Neural progenitor cell (in vitro differentiated cells): Measurements from ENCODE around the gene KCNQ1. TPM values are rescaled to one million over a fixed set of nuclear protein-coding genes. Genes with fewer than 3 reads are reported as not detected.

Experiments
- DNase-seq: peaks from one replicate; pipeline ENCODE4 v3.0.0-alpha.2; 2016; ENCODE audit warnings: low spot score
- H2AFZ ChIP-seq: fragments of 200-600 bp; sonication (generic); replicated peaks from 2 replicates; pipeline ENCODE4 v1.6.1; 2016; ENCODE audit warnings: antibody characterized with exemption
- H3F3A ChIP-seq: fragments of 200-600 bp; sonication (generic); 2 replicates; pipeline ENCODE4 v1.6.1; 2016; ENCODE audit warnings: antibody characterized with exemption, low read depth
- H3K27ac ChIP-seq: fragments of 200-600 bp; sonication (generic); 2 replicates; pipeline ENCODE4 v1.5.1; 2016; ENCODE audit warnings: mild to moderate bottlenecking
- H3K27me3 ChIP-seq: fragments of 200-600 bp; sonication (generic); 2 replicates; pipeline ENCODE4 v1.6.1; 2016; ENCODE audit warnings: mild to moderate bottlenecking, moderate library complexity
- H3K36me3 ChIP-seq: fragments of 200-600 bp; sonication (generic); 2 replicates; pipeline ENCODE4 v1.5.1; 2016
- H3K4me1 ChIP-seq: fragments of 200-600 bp; sonication (generic); 2 replicates; pipeline ENCODE4 v1.6.1; 2016; ENCODE audit warnings: mixed run types
- H3K4me2 ChIP-seq: fragments of 200-600 bp; sonication (generic); 2 replicates; pipeline ENCODE4 v1.6.1; 2016
- H3K4me3 ChIP-seq: fragments of 200-600 bp; sonication (generic); 2 replicates; pipeline ENCODE4 v1.5.1; 2016
- H3K79me2 ChIP-seq: fragments of 200-600 bp; sonication (generic); 2 replicates; pipeline ENCODE4 v1.6.1; 2016; ENCODE audit warnings: low read depth
- H3K9ac ChIP-seq: fragments of 200-600 bp; sonication (generic); 2 replicates; pipeline ENCODE4 v1.6.1; 2016
- H3K9me3 ChIP-seq: fragments of 200-600 bp; sonication (generic); 2 replicates; pipeline ENCODE4 v1.5.1; 2016; ENCODE audit warnings: low read depth
- H4K20me1 ChIP-seq: fragments of 200-600 bp; sonication (generic); 2 replicates; pipeline ENCODE4 v1.6.1; 2016; ENCODE audit warnings: low read depth
- H3K27ac Mint-ChIP-seq: 3 replicates; pipeline ENCODE4 v1.8.0; 2021; ENCODE audit warnings: mixed read lengths
- H3K27me3 Mint-ChIP-seq: 2 replicates; pipeline ENCODE4 v1.8.0; 2022; ENCODE audit warnings: low read depth, mild to moderate bottlenecking, inconsistent platforms, moderate library complexity, mixed read lengths; ENCODE audit not compliant: insufficient read depth
- H3K36me3 Mint-ChIP-seq: 3 replicates; pipeline ENCODE4 v1.8.0; 2021; ENCODE audit warnings: mixed read lengths
- H3K4me1 Mint-ChIP-seq: 3 replicates; pipeline ENCODE4 v1.8.0; 2021; ENCODE audit warnings: mixed read lengths
- H3K4me3 Mint-ChIP-seq: 3 replicates; pipeline ENCODE4 v1.8.0; 2021; ENCODE audit warnings: mild to moderate bottlenecking, moderate library complexity, mixed read lengths
- H3K9me3 Mint-ChIP-seq: 3 replicates; pipeline ENCODE4 v1.8.0; 2020; ENCODE audit warnings: mixed read lengths
- EZH2 ChIP-seq: fragments of 200-600 bp; sonication (generic); IDR thresholded peaks from 2 replicates; pipeline ENCODE4 v1.6.1; 2017; ENCODE audit warnings: antibody characterized with exemption, mild to moderate bottlenecking, moderate library complexity
- EZH2phosphoT487 ChIP-seq: fragments of 200-600 bp; sonication (generic); IDR thresholded peaks from 2 replicates; pipeline ENCODE4 v1.6.1; 2017; ENCODE audit warnings: antibody characterized with exemption
- total RNA-seq: library from RNA; depleted of rRNA; stranded (reverse); fragments of >200 nt; gene quantifications from 2 replicates; pipeline ENCODE4 v1.2.3, GENCODE V29; 2015; ENCODE audit warnings: low replicate concordance
- TF ChIP-seq, protein P1 (sequence below): fragments of 200-600 bp; sonication (generic); IDR thresholded peaks from 2 replicates; pipeline ENCODE4 v1.5.1; 2017; ENCODE audit warnings: antibody characterized with exemption, mild to moderate bottlenecking

The KCNQ1 gene
- total RNA-seq, 1 donor from 2014 or later: 0.11 TPM

DNA sequence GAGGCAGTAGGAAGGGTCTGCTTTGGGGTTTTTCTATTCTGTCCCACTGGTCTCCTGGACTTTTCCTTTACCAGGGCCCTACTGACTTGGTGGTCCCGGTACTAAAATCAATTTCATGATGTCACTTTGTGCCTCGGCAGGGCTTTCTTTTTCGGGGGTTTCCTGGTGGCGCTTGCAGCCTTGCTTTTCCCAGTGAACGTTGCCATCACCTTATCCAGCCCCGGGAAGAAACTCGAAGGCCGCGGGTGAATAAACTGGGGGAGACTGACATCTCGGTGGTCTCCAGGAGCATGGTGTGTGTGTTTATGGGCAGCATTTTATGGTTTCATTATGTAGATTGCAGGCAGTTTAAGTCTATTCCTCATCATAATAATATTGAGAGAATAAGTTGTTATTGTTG, 84.4 kb downstream of the KCNQ1 start:
- DNase-seq: no peak
- Mint-ChIP-seq H3K9me3 (no peaks in the 10 kb centered on the region), H3K4me1 (peaks cover 21% of the 10 kb centered on the region), H3K36me3 (no peaks in the 10 kb centered on the region), H3K27me3 (peaks cover 13% of the 10 kb centered on the region), H3K27ac (no peak overlapping the region), H3K4me3 (no peak overlapping the region)
- Histone ChIP-seq H3K9ac (no peak overlapping the region), H4K20me1 (no peaks in the 10 kb centered on the region), H2AFZ (no peak overlapping the region), H3K9me3 (no peaks in the 10 kb centered on the region), H3K27ac (no peak overlapping the region), H3F3A (peaks cover 12% of the 10 kb centered on the region), H3K4me1 (peaks cover 3% of the 10 kb centered on the region), H3K4me3 (no peak overlapping the region), H3K36me3 (no peaks in the 10 kb centered on the region), H3K79me2 (no peaks in the 10 kb centered on the region), H3K4me2 (no peak overlapping the region), H3K27me3 (peaks cover 65% of the 10 kb centered on the region)
- TF ChIP-seq, protein P1, sequence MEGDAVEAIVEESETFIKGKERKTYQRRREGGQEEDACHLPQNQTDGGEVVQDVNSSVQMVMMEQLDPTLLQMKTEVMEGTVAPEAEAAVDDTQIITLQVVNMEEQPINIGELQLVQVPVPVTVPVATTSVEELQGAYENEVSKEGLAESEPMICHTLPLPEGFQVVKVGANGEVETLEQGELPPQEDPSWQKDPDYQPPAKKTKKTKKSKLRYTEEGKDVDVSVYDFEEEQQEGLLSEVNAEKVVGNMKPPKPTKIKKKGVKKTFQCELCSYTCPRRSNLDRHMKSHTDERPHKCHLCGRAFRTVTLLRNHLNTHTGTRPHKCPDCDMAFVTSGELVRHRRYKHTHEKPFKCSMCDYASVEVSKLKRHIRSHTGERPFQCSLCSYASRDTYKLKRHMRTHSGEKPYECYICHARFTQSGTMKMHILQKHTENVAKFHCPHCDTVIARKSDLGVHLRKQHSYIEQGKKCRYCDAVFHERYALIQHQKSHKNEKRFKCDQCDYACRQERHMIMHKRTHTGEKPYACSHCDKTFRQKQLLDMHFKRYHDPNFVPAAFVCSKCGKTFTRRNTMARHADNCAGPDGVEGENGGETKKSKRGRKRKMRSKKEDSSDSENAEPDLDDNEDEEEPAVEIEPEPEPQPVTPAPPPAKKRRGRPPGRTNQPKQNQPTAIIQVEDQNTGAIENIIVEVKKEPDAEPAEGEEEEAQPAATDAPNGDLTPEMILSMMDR: no peak
- no peak for TF ChIP-seq EZH2
- TF ChIP-seq EZH2phosphoT487: no peak

DNA sequence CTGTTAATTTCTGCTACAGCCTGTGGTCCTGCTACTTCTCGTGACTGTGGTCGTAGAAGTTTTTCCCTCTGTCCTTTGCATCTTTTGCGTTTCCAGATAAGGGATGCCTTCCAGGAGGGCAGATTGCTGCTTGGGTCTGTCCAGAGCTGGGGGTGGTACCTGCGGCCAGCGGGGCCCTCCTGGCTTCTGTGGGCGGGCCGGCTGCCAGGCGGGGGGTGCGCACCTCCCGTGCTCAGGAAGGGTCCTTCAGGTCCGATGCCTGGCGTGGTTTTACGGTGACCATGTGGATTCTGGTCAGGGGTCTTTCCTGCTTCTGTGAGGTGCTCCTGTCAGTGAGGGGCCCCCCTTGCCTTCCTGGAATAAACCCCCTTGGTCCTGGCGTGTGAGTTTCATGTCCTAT, 84.8 kb downstream of the KCNQ1 start:
- H3K4me1 ChIP-seq: peaks cover 6% of the 10 kb centered on the region
- H3K4me1 Mint-ChIP-seq: peaks cover 23% of the 10 kb centered on the region
- TF ChIP-seq, protein P1: no peak
- TF ChIP-seq EZH2phosphoT487 (no peak), EZH2 (no peak)
- H3K27ac ChIP-seq: no peak overlapping the region
- H3F3A ChIP-seq: peaks cover 13% of the 10 kb centered on the region
- peaks cover 13% of the 10 kb centered on the region for H3K27me3 Mint-ChIP-seq
- no peak overlapping the region for H3K27ac Mint-ChIP-seq
- H3K36me3 Mint-ChIP-seq: no peaks in the 10 kb centered on the region
- no peak overlapping the region for H3K4me2 ChIP-seq
- no peaks in the 10 kb centered on the region for H3K9me3 Mint-ChIP-seq
- no peak overlapping the region for H3K4me3 ChIP-seq
- no peak overlapping the region for H3K9ac ChIP-seq
- no peaks in the 10 kb centered on the region for H3K9me3 ChIP-seq
- H3K36me3 ChIP-seq: no peaks in the 10 kb centered on the region
- H4K20me1 ChIP-seq: no peaks in the 10 kb centered on the region
- H3K4me3 Mint-ChIP-seq: no peak overlapping the region
- peaks cover 69% of the 10 kb centered on the region for H3K27me3 ChIP-seq
- no peaks in the 10 kb centered on the region for H3K79me2 ChIP-seq
- DNase-seq: no peak
- H2AFZ ChIP-seq: no peak overlapping the region

DNA sequence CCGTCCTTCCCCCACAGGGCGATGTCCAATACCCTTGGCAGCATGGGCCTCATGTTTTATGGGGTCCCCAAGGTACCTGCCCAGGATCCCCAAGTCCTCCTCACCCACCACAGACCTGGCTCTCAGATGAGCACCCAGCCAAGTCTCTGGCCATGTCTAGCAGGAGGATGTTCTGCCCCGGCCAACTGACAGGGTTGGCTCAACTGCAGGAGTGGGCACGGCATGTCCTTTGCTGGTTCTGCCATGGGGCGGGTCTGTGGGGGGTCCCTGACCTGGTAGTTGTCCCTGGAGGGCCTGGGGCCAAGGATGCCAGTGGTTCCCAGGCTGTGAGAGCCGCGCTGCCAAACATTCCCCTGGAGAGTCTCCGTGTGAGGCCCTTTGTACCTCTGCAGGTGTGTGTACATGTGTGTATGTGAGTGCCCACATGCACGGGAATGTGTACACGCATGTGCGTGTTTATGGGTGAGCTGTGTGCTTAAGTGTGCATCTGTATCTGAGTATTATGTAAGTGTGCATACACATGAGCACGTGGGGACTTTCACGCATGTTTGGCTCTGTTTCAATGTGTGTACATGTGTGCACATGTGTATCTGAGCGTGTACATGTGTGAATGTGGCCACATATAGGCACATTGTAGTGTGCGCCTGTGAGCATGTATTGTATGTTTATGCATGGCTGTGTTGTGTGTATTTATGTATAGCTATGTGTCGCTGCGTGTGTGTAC, 85.5 kb downstream of the KCNQ1 start:
- Histone ChIP-seq H3K9ac (no peak overlapping the region), H3K4me1 (peaks cover 6% of the 10 kb centered on the region), H3K4me3 (no peak overlapping the region), H3F3A (peaks cover 13% of the 10 kb centered on the region), H4K20me1 (no peaks in the 10 kb centered on the region), H3K36me3 (no peaks in the 10 kb centered on the region), H3K4me2 (no peak overlapping the region), H3K9me3 (no peaks in the 10 kb centered on the region), H3K27ac (no peak overlapping the region), H3K79me2 (no peaks in the 10 kb centered on the region), H2AFZ (no peak overlapping the region), H3K27me3 (peaks cover 69% of the 10 kb centered on the region)
- TF ChIP-seq EZH2 (no peak), EZH2phosphoT487 (no peak)
- TF ChIP-seq, protein P1: no peak
- Mint-ChIP-seq H3K4me1 (peaks cover 25% of the 10 kb centered on the region), H3K27me3 (peaks cover 13% of the 10 kb centered on the region), H3K4me3 (no peak overlapping the region), H3K36me3 (no peaks in the 10 kb centered on the region), H3K27ac (no peak overlapping the region), H3K9me3 (no peaks in the 10 kb centered on the region)
- no peak for DNase-seq
